Epithelial cell of esophagus (primary cell): ENCODE measurements around the gene IER3.

Experiments used
- DNase-seq: peaks from one replicate; pipeline ENCODE4 v3.0.0; 2010; ENCODE audit warnings: low read depth
- H3K4me3 ChIP-seq: 2 replicates; pipeline ENCODE4 v1.5.1; 2011; ENCODE audit warnings: mild to moderate bottlenecking, low read length, control low read depth
- CTCF ChIP-seq: IDR thresholded peaks from 2 replicates; pipeline ENCODE4 v1.5.1; 2011; ENCODE audit warnings: low read depth, mild to moderate bottlenecking, low read length, control low read depth, inconsistent platforms; ENCODE audit not compliant: insufficient read depth; ENCODE audit errors: missing control alignments

The IER3 gene

DNA sequence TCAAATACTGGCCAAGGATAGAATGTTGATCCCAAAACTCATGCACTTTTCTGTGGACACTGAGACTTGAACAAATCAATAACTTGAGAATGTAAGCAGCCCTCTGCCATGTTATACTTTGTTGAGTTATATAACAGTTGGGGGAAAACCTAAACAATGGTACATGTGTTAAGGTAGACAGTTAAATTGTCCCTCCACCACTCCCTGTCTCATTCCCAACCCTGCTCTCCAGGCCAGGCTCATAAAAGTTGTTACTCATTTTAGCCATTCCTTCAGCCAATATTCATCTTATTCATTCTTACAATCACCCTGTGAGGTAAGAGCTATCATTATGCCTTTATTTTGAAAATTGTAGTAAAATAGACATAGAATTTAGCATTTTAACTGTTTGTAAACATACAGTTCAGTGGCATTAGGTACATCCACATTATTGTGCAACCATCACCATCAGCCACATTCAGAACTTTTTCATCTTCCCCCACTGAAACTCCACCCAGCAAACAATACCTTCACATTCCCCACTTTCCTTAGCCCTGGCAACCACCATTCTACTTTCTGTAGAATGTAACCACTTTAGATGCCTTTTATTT lies 38.2 kb upstream of the IER3 start:
- TF ChIP-seq CTCF = no peak

DNA sequence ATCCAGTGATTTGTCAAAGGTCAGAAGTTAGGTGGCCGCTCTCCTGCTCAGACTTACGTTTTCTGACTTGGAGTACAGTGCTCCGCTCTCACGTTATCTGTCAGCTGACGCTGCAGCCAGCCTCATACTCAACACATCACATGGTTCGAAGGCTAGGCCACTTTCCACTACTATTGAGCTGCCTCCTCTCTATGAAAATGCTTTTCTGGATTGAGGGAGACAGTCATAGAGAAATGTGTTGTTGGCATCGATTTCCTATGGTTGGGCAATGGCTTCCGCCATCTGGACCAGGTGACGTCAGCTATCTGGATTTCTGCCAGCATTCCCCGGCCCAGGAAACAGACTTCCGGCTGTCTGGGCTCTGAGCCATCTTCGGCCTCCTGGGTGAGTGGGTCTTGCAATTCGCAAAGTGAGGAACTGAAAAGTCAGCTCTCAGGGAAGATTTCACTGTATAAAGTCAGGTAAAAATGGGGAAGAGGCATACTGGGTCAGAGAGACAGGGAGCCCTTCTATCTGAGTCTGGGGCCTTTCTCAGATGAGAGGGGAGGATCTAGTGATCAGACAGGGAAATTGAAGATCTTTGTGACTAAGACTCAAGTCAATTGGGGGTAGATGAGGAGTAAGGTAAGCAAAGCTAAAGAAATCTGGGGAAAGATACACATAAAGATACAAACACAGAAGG lies 37.5 kb upstream of the IER3 start:
- no peak overlapping the region for H3K4me3 ChIP-seq
- DNase-seq = peak; percentile 98
- no peak for TF ChIP-seq CTCF

More for the DNA sequence above, 38.2 kb upstream of the IER3 start:
- H3K4me3 ChIP-seq = no peak overlapping the region
- DNase-seq = peak; percentile 40

DNA sequence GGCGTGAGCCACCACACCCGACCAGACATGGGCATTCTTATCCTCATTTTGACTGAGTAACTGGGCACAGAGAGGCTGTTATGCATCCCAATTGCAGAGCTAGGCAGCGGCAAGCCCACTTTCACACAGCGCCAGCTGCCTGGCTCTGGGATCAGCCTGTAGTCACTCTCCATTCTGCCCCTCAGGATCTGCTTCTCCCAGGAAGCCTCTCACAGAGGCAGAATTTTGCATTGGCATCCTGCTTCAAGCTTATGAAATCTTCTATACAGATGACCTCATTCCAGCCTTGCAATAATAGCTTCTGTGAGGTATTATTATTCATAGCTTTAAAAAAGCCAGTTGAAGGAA lies 37.0 kb upstream of the IER3 start:
- peak; percentile 87 for DNase-seq
- H3K4me3 ChIP-seq = no peak overlapping the region
- TF ChIP-seq CTCF = no peak

DNA sequence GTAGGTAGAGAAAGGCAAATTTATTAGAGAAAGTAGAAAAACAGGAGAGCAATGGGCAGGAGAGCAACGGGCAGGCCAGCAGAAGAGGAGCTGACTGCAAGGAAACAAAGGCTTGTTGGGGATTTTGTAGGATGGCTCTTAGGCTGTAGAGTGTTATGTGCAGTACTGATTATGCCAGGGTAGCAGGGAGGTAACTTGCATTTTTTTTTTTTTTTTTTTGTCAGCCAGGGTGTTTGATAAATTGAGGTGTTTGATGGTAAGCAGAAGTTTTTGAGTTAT lies 36.2 kb upstream of the IER3 start:
- TF ChIP-seq CTCF = no peak
- DNase-seq = no peak
- H3K4me3 ChIP-seq = no peak overlapping the region

- TF ChIP-seq CTCF = no peak
- no peak overlapping the region for H3K4me3 ChIP-seq
- peak; percentile 52 for DNase-seq
Observed at GRCh38 chr6:30779850-30780641, 35.7 kb upstream of the IER3 start.

GRCh38 chr6:30778001-30778635 lies 33.8 kb upstream of the IER3 start:
- H3K4me3 ChIP-seq = no peak overlapping the region
- no peak for DNase-seq
- no peak for TF ChIP-seq CTCF

DNA sequence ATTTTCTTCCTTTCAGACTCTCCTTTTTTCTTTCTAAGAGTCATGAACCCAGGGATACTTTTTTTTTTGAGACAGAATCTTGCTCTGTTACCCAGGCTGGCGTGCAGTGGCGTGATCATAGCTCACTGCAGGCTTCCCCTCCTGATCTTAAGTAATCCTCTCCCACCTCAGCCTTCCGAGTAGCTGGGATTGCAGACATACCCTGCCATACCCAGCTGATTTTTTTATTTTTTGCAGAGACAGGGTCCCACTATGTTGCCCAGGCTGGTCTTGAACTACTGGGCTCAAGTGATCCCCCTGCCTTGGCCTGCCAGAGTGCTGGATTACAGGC lies 32.8 kb upstream of the IER3 start:
- no peak for TF ChIP-seq CTCF
- DNase-seq = no peak

More for the DNA sequence above, 32.8 kb upstream of the IER3 start:
- no peak overlapping the region for H3K4me3 ChIP-seq
